Measurements from ENCODE around the gene C10orf62. TPM values are rescaled to one million over a fixed set of nuclear protein-coding genes. Genes with fewer than 3 reads are reported as not detected.

Gene C10orf62
- not detected in 5 replicates for total RNA-seq (2022; extraction: Qiagen RNA extraction; ENCODE audit: low read depth)

GRCh38 chr10:97589479-97589878, at the start of gene C10orf62:
Gene C10orf62, plus strand, starts transcription at chr10:97589721. Its CDS starts 177 bp downstream, at chr10:97589898.

GRCh38 chr10:97572214-97572989, 17.1 kb upstream of the C10orf62 start, which contains the start of gene ANKRD2:
Gene ANKRD2, plus strand, starts transcription at chr10:97572779. Its CDS starts 10 bp downstream, at chr10:97572789.

GRCh38 chr10:97584060-97584797, 5.3 kb upstream of the C10orf62 start, which contains the start of gene HOGA1:
Gene HOGA1, plus strand, starts transcription at chr10:97584389. Its CDS starts 315 bp downstream, at chr10:97584704.

DNA sequence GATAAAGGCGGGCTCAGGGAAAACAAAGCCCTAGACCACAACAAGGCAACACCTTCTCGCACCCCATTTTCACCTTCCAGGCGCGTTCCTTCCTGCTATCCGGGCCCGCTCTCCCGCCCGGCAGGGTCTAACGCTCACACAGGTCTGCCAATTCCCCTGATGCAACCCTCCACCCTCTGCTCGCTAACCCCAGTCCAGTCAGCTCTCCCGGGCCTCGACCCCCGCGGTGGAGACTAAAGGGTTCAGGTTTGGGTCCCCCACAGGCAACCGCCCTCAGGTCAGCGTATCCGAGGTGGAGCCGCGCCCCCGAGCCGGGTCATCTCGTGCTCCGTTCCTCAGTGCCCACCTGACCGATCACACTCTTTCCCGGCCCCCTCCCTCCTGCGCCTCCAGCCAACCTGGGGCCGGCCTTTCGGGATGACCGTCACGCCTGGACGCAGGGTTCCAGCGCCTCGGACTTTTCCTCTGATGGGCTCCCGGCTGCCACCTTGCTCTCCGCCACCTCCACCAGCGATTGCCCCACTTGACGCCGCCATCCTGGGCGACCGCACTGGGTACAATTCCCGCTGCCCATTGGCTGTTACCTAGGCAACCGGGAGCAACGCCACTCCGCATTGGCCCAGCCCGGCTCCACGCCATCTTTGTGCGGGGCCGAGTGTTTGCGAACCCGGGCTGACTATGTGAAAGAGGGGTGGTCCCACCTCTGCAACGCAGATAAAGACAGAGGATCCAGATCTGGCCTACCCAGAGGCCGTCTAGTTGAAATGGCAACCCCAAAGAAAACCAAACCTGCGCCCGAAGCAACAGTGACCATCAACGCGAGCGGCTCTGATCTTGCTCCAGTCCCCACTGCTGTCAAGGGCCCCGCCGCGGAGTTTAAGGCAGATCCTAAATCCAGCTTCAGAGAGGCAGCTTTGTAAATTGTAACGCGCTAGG, 43.7 kb downstream of the C10orf62 start, which contains the start of gene MORN4:
Gene MORN4 (minus strand): TSS at position 552 of the 936 bp plus-strand sequence. CDS start 13,847 bp downstream, outside the sequence.

GRCh38 chr10:97640174-97640867, 50.8 kb downstream of the C10orf62 start, which contains the start of gene PI4K2A:
Gene PI4K2A, plus strand, starts transcription at chr10:97640671. Its CDS starts 72 bp downstream, at chr10:97640743.

Other genes with a start within 250 kb of the C10orf62 start
- gene RRP12, start 188.4 kb upstream of the C10orf62 start, total RNA-seq (2022; extraction: Qiagen RNA extraction; ENCODE audit: low read depth): 58.5 to 74.6 TPM (median 60.5 TPM) in 5 replicates
- 583 to 640 TPM (median 631 TPM) in 5 replicates for gene PGAM1, start 163.5 kb upstream of the C10orf62 start, total RNA-seq (2022; extraction: Qiagen RNA extraction; ENCODE audit: low read depth)
- gene EXOSC1, start 143.7 kb upstream of the C10orf62 start, total RNA-seq (2022; extraction: Qiagen RNA extraction; ENCODE audit: low read depth): 53.5 to 58.6 TPM (median 54.4 TPM) in 5 replicates
- 44.6 to 56.7 TPM (median 50.7 TPM) in 5 replicates for gene ZDHHC16, start 143.5 kb upstream of the C10orf62 start, total RNA-seq (2022; extraction: Qiagen RNA extraction; ENCODE audit: low read depth)
- 34.2 to 51.5 TPM (median 48.9 TPM) in 5 replicates for gene MMS19, start 91.3 kb upstream of the C10orf62 start, total RNA-seq (2022; extraction: Qiagen RNA extraction; ENCODE audit: low read depth)
- gene UBTD1, start 90.8 kb upstream of the C10orf62 start, total RNA-seq (2022; extraction: Qiagen RNA extraction; ENCODE audit: low read depth): 15.7 to 20.4 TPM (median 17.4 TPM) in 5 replicates
- gene ANKRD2, start 16.9 kb upstream of the C10orf62 start, total RNA-seq (2022; extraction: Qiagen RNA extraction; ENCODE audit: low read depth): 2.9 to 5.1 TPM (median 4.3 TPM) in 5 replicates
- gene HOGA1, start 5.3 kb upstream of the C10orf62 start, total RNA-seq (2022; extraction: Qiagen RNA extraction; ENCODE audit: low read depth): 0.57 to 1.2 TPM (median 0.96 TPM) in 5 replicates
- 6.8 to 8.5 TPM (median 7.3 TPM) in 5 replicates for gene MORN4, start 43.8 kb downstream of the C10orf62 start, total RNA-seq (2022; extraction: Qiagen RNA extraction; ENCODE audit: low read depth)
- gene PI4K2A, start 51.0 kb downstream of the C10orf62 start, total RNA-seq (2022; extraction: Qiagen RNA extraction; ENCODE audit: low read depth): 27.9 to 32.8 TPM (median 31.9 TPM) in 5 replicates
- 73.6 to 110 TPM (median 82.0 TPM) in 5 replicates for gene AVPI1, start 97.5 kb downstream of the C10orf62 start, total RNA-seq (2022; extraction: Qiagen RNA extraction; ENCODE audit: low read depth)
- gene MARVELD1, start 124.0 kb downstream of the C10orf62 start, total RNA-seq (2022; extraction: Qiagen RNA extraction; ENCODE audit: low read depth): 36.8 to 41.1 TPM (median 39.3 TPM) in 5 replicates
- gene ZFYVE27, start 147.4 kb downstream of the C10orf62 start, total RNA-seq (2022; extraction: Qiagen RNA extraction; ENCODE audit: low read depth): 23.0 to 27.7 TPM (median 25.1 TPM) in 5 replicates
- 1.8 to 2.6 TPM (median 2.4 TPM) in 5 replicates for gene SFRP5, start 182.3 kb downstream of the C10orf62 start, total RNA-seq (2022; extraction: Qiagen RNA extraction; ENCODE audit: low read depth)